Transverse colon (tissue), 4 donors: ENCODE data around the gene KRT34.

Source experiments
- EP300 ChIP-seq: sonication (generic); formaldehyde crosslinking; IDR thresholded peaks from one replicate; pipeline ENCODE4 v1.6.1; 2017; ENCODE audit warnings: antibody characterized with exemption, low read depth
- POLR2A ChIP-seq: fragments of 450-650 bp; IDR thresholded peaks from one replicate; pipeline ENCODE4 v1.6.1; 2016; ENCODE audit warnings: antibody characterized with exemption, mild to moderate bottlenecking, moderate library complexity
- POLR2AphosphoS5 ChIP-seq, 3 donors: sonication (generic); formaldehyde crosslinking; IDR thresholded peaks; one replicate each; pipeline ENCODE4 v1.6.1; 2016; ENCODE audit warnings: antibody characterized with exemption in 3 of 3
- TF ChIP-seq, protein P1 (sequence below), 5 experiments: fragments of 200-600 bp in 3 of 5; fragments of 450-650 bp in 2 of 5; sonication (generic) in 3 of 5; IDR thresholded peaks; 1 replicate in 2 of 5; 2 replicates in 3 of 5; pipeline ENCODE4 v1.5.1; 2016 to 2017; ENCODE audit warnings: antibody characterized with exemption in 5 of 5, inconsistent platforms in 3 of 5, mild to moderate bottlenecking in 2 of 5, moderate library complexity in 1 of 5

DNA sequence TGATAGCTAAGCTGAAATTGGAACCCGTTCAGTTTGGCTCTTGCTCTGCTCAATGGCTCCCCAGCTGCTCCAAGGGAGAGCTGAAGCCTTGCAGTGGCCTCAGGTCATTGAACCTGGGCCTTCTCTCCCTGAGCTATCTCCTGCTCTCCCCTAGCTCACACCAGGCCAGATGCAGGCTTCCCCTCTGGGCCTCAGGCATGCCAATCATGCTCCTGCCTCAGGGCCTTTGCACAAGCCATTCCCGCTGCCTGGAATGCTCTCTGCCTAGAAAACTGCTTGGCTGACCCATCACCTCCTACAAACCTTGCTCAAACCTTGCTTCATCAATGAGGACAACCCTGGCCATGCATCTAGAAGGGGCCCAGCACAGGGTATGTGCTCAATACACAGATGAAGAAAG is 49.9 kb downstream of the KRT34 start:
- TF ChIP-seq EP300: no peak
- no peak for TF ChIP-seq POLR2A
- TF ChIP-seq, protein P1, sequence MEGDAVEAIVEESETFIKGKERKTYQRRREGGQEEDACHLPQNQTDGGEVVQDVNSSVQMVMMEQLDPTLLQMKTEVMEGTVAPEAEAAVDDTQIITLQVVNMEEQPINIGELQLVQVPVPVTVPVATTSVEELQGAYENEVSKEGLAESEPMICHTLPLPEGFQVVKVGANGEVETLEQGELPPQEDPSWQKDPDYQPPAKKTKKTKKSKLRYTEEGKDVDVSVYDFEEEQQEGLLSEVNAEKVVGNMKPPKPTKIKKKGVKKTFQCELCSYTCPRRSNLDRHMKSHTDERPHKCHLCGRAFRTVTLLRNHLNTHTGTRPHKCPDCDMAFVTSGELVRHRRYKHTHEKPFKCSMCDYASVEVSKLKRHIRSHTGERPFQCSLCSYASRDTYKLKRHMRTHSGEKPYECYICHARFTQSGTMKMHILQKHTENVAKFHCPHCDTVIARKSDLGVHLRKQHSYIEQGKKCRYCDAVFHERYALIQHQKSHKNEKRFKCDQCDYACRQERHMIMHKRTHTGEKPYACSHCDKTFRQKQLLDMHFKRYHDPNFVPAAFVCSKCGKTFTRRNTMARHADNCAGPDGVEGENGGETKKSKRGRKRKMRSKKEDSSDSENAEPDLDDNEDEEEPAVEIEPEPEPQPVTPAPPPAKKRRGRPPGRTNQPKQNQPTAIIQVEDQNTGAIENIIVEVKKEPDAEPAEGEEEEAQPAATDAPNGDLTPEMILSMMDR (IDR thresholded peaks at IDR 0.05): no peak
- no peak for TF ChIP-seq POLR2AphosphoS5 (IDR thresholded peaks at IDR 0.05)
